ENCODE data around the gene SPEM3.

The SPEM3 gene

DNA sequence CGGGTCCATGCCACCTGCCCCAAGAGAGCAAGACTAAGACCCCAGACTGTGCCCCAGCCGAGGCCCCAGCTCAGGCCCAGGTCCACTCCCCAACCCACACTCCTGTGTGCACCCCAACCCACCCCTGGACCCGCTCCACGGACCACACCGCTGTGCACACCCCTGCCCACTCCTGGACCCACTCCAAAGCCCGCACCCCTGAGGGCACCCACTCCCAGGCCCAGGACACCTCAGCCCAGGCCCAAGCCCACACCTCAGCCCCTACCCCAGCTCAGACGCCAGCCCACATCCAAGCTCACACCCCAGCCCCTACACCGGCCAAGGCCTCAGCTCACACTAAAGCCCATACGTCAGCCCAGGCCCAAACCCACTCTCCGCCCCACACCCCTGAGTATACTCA is 1.1 kb downstream of the SPEM3 start:
- DNase-seq (no peak), ATAC-seq (ENCODE audit: insufficient read depth, low read depth) (no peak)
- H3K79me2 ChIP-seq (ENCODE audit: insufficient read depth, low read length): no peaks in the 10 kb centered on the region
- no peak overlapping the region for H3K4me2 ChIP-seq (ENCODE audit: insufficient read depth, low read length)
- H3K36me3 ChIP-seq (ENCODE audit: insufficient read depth, low read length): no peaks in the 10 kb centered on the region
- no peaks in the 10 kb centered on the region for H3K9me3 ChIP-seq (ENCODE audit: insufficient read depth, low read length, severe bottlenecking)
- H3K27me3 ChIP-seq (ENCODE audit: insufficient read depth, low read length, poor library complexity): no peaks in the 10 kb centered on the region
- H4K20me1 ChIP-seq (ENCODE audit: insufficient read depth, low read length): no peaks in the 10 kb centered on the region; the same call in 1 of the 2 replicates
- no peak overlapping the region for H3K27ac ChIP-seq (ENCODE audit: low read length)
- TF ChIP-seq, protein P1, sequence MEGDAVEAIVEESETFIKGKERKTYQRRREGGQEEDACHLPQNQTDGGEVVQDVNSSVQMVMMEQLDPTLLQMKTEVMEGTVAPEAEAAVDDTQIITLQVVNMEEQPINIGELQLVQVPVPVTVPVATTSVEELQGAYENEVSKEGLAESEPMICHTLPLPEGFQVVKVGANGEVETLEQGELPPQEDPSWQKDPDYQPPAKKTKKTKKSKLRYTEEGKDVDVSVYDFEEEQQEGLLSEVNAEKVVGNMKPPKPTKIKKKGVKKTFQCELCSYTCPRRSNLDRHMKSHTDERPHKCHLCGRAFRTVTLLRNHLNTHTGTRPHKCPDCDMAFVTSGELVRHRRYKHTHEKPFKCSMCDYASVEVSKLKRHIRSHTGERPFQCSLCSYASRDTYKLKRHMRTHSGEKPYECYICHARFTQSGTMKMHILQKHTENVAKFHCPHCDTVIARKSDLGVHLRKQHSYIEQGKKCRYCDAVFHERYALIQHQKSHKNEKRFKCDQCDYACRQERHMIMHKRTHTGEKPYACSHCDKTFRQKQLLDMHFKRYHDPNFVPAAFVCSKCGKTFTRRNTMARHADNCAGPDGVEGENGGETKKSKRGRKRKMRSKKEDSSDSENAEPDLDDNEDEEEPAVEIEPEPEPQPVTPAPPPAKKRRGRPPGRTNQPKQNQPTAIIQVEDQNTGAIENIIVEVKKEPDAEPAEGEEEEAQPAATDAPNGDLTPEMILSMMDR (IDR thresholded peaks at IDR 0.05; ENCODE audit: borderline replicate concordance, extremely low read depth, low read length, poor library complexity, severe bottlenecking): no peak
- TF ChIP-seq EZH2 (IDR thresholded peaks at IDR 0.05; ENCODE audit: borderline replicate concordance, low read depth, low read length, severe bottlenecking): no peak
- H3K4me3 ChIP-seq (ENCODE audit: low read depth in 1 of 2, low read length in 2 of 2): no peak overlapping the region
- H3K4me1 ChIP-seq (ENCODE audit: insufficient read depth, low read length): no peaks in the 10 kb centered on the region
- no peak overlapping the region for H2AFZ ChIP-seq (ENCODE audit: low read depth, low read length)
- no peak overlapping the region for H3K9ac ChIP-seq (ENCODE audit: low read depth, low read length)

DNA sequence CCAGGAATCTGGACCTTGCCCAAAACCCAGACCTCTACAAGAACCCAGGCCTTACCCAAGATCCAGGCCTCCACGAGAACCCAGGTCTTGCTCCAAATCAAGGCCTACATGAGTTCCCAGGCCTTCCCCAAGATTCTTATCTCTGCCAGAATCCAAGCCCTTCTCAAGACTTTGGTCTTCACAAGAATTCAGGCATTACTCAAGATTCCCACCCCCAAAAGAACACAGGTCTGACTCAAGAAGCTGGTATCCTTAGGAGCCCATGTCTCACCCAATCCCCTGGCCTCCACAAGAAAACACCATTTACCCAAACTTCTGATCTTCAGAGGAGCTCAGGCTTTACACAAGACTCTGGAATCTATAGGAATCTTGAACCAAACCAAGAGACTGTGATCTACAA is 2.6 kb downstream of the SPEM3 start:
- TF ChIP-seq, protein P1 (IDR thresholded peaks at IDR 0.05; ENCODE audit: borderline replicate concordance, extremely low read depth, low read length, poor library complexity, severe bottlenecking): no peak
- no peak for TF ChIP-seq EZH2 (IDR thresholded peaks at IDR 0.05; ENCODE audit: borderline replicate concordance, low read depth, low read length, severe bottlenecking)
- no peak for ATAC-seq (ENCODE audit: insufficient read depth, low read depth)
- H3K4me1 ChIP-seq (ENCODE audit: insufficient read depth, low read length): peaks cover 10% of the 10 kb centered on the region

DNA sequence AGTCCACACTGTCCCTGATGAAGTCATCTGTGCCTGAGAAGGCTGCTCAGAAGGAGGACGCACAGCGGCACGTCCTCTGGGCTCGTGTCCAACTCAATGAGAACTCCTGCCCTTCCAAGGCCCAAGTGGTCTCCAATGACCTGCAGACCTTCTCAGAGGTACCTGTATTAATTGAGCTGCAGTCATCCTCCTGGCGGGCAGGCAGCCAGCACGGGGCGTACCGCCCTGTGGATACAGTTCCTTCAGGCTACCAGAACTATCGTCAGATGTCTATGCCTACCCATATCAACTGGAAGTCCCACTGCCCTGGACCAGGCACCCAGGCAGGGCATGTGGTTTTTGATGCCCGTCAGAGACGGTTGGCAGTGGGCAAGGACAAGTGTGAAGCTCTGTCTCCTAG is 3.6 kb downstream of the SPEM3 start:
- Histone ChIP-seq H3K4me1 (ENCODE audit: insufficient read depth, low read length) (peaks cover 17% of the 10 kb centered on the region), H3K27ac (ENCODE audit: low read length) (no peak overlapping the region)

More for the DNA sequence above, 2.6 kb downstream of the SPEM3 start:
- Histone ChIP-seq H3K27ac (ENCODE audit: low read length) (no peak overlapping the region), H3K27me3 (ENCODE audit: insufficient read depth, low read length, poor library complexity) (no peaks in the 10 kb centered on the region), H3K4me2 (ENCODE audit: insufficient read depth, low read length) (no peak overlapping the region), H3K9ac (ENCODE audit: low read depth, low read length) (no peak overlapping the region), H3K4me3 (ENCODE audit: low read depth in 1 of 2, low read length in 2 of 2) (no peak overlapping the region), H2AFZ (ENCODE audit: low read depth, low read length) (no peak overlapping the region), H3K9me3 (ENCODE audit: insufficient read depth, low read length, severe bottlenecking) (no peaks in the 10 kb centered on the region), H4K20me1 (ENCODE audit: insufficient read depth, low read length) (no peaks in the 10 kb centered on the region; the same call in 1 of the 2 replicates), H3K79me2 (ENCODE audit: insufficient read depth, low read length) (peaks cover 9% of the 10 kb centered on the region), H3K36me3 (ENCODE audit: insufficient read depth, low read length) (peaks cover 1% of the 10 kb centered on the region; the same call in 1 of the 2 replicates)
- DNase-seq: no peak

More for the DNA sequence above, 3.6 kb downstream of the SPEM3 start:
- DNase-seq: no peak
- H3K9me3 ChIP-seq (ENCODE audit: insufficient read depth, low read length, severe bottlenecking): no peaks in the 10 kb centered on the region
- H3K27me3 ChIP-seq (ENCODE audit: insufficient read depth, low read length, poor library complexity): no peaks in the 10 kb centered on the region
- H3K4me2 ChIP-seq (ENCODE audit: insufficient read depth, low read length): no peak overlapping the region
- H3K4me3 ChIP-seq (ENCODE audit: low read depth in 1 of 2, low read length in 2 of 2): no peak overlapping the region
- H3K9ac ChIP-seq (ENCODE audit: low read depth, low read length): no peak overlapping the region
- no peak for ATAC-seq (ENCODE audit: insufficient read depth, low read depth)
- H3K79me2 ChIP-seq (ENCODE audit: insufficient read depth, low read length): peaks cover 15% of the 10 kb centered on the region
- peaks cover 4% of the 10 kb centered on the region; the same call in 1 of the 2 replicates for H3K36me3 ChIP-seq (ENCODE audit: insufficient read depth, low read length)
- H2AFZ ChIP-seq (ENCODE audit: low read depth, low read length): no peak overlapping the region
- no peak for TF ChIP-seq EZH2 (IDR thresholded peaks at IDR 0.05; ENCODE audit: borderline replicate concordance, low read depth, low read length, severe bottlenecking)
- TF ChIP-seq, protein P1 (IDR thresholded peaks at IDR 0.05; ENCODE audit: borderline replicate concordance, extremely low read depth, low read length, poor library complexity, severe bottlenecking): no peak
- no peaks in the 10 kb centered on the region for H4K20me1 ChIP-seq (ENCODE audit: insufficient read depth, low read length)

Measured in DND-41 (cell line).